NCI-H1694 treated with DMSO at 0.1 percent for 48 hours (cell line): ENCODE measurements around the gene CBR4.

Experiments used
- DNase-seq: peaks from one replicate; lab custom pipeline; 2025; lab: John Stamatoyannopoulos, UW

CBR4 gene

GRCh38 chr4:169033660-169034059, 23.6 kb upstream of the CBR4 start:
- no peak for DNase-seq

GRCh38 chr4:169032883-169033645, 23.0 kb upstream of the CBR4 start:
- DNase-seq, result no peak

GRCh38 chr4:169032194-169032593, 22.1 kb upstream of the CBR4 start:
- no peak for DNase-seq

GRCh38 chr4:169031392-169031791, 21.3 kb upstream of the CBR4 start:
- DNase-seq, result no peak

GRCh38 chr4:169030562-169030982, 20.5 kb upstream of the CBR4 start:
- DNase-seq, result no peak

GRCh38 chr4:169029947-169030346, 19.9 kb upstream of the CBR4 start:
- DNase-seq, result no peak

- no peak for DNase-seq
Observed at GRCh38 chr4:169027663-169028062, 17.6 kb upstream of the CBR4 start.

- DNase-seq, result no peak
Observed at GRCh38 chr4:169025184-169025583, 15.1 kb upstream of the CBR4 start.

- peak; percentile 40 for DNase-seq
Observed at GRCh38 chr4:169024762-169025161, 14.7 kb upstream of the CBR4 start.

GRCh38 chr4:169018406-169018805, 8.4 kb upstream of the CBR4 start:
- no peak for DNase-seq

- no peak for DNase-seq
Observed at GRCh38 chr4:169017971-169018370, 7.9 kb upstream of the CBR4 start.

GRCh38 chr4:169015186-169015623, 5.2 kb upstream of the CBR4 start:
- no peak for DNase-seq

GRCh38 chr4:169014586-169014985, 4.5 kb upstream of the CBR4 start:
- no peak for DNase-seq

- DNase-seq, result no peak
Observed at GRCh38 chr4:169013396-169013795, 3.3 kb upstream of the CBR4 start.

GRCh38 chr4:169012049-169012448, 2.0 kb upstream of the CBR4 start:
- no peak for DNase-seq

- peak; percentile 46 for DNase-seq
Observed at GRCh38 chr4:169009286-169010124, 550 bp downstream of the CBR4 start.

GRCh38 chr4:169005453-169006099, 4.5 kb downstream of the CBR4 start:
- peak; percentile 3 for DNase-seq

GRCh38 chr4:169000315-169000714, 9.7 kb downstream of the CBR4 start:
- no peak for DNase-seq

- no peak for DNase-seq
Observed at GRCh38 chr4:168999809-169000208, 10.2 kb downstream of the CBR4 start.

- DNase-seq, result no peak
Observed at GRCh38 chr4:168998596-168998995, 11.5 kb downstream of the CBR4 start.

GRCh38 chr4:168995537-168996295, 14.3 kb downstream of the CBR4 start:
- no peak for DNase-seq

- no peak for DNase-seq
Observed at GRCh38 chr4:168994958-168995357, 15.1 kb downstream of the CBR4 start.
